Measurements from ENCODE around the gene AGPAT1. TPM values are rescaled to one million over a fixed set of nuclear protein-coding genes. Genes with fewer than 3 reads are reported as not detected.

Gene AGPAT1
- total RNA-seq, 1 experiment from 2014 or later = 22.8 TPM

DNA sequence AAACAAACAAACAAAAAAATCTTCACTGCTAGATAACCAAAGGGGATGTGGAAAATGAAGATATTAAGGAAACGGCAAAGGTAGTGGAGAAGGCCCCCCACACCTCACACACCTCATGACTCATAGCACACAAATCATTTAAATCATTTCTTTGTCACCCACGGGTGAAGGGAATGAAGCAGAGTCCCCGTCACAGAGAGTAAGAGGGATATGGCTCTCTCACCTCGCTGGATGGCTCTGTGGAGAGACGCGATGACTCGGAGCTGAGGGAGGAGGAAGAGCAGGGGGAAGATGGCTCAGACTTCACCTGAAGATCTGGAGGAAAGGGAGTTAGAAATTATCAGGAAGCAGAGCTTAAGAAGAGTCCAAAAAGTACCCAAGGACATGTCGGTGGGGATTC lies 49.0 kb downstream of the AGPAT1 start:
- Histone ChIP-seq H3K27me3 (no peaks in the 10 kb centered on the region), H3K9me3 (no peaks in the 10 kb centered on the region), H3K36me3 (no peaks in the 10 kb centered on the region; the same call in 1 of the 2 replicates), H3K4me3 (no peak overlapping the region; the same call in 1 of the 2 replicates)
- no peak for DNase-seq

DNA sequence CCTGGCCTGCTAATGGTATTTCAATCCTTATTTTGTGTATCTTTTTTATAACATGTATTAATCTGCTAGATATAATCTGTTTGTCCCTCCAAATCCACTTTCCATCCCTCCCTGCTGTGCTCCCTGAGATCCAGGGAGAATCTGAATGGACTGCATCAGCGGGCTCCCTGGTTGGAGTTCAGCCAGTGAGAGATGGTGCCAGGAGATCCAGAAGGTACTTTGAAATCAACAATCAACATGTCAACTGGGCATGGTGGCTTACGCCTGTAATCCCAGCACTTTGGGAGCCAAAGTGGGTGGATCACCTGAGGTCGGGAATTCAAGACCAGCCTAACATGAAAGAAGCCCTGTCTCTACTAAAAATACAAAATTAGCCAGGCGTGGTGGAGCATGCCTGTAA lies 52.2 kb downstream of the AGPAT1 start:
- H3K36me3 ChIP-seq = no peaks in the 10 kb centered on the region; the same call in 1 of the 2 replicates
- H3K4me3 ChIP-seq = no peak overlapping the region
- no peaks in the 10 kb centered on the region for H3K27me3 ChIP-seq
- no peak for DNase-seq
- H3K9me3 ChIP-seq = no peaks in the 10 kb centered on the region

DNA sequence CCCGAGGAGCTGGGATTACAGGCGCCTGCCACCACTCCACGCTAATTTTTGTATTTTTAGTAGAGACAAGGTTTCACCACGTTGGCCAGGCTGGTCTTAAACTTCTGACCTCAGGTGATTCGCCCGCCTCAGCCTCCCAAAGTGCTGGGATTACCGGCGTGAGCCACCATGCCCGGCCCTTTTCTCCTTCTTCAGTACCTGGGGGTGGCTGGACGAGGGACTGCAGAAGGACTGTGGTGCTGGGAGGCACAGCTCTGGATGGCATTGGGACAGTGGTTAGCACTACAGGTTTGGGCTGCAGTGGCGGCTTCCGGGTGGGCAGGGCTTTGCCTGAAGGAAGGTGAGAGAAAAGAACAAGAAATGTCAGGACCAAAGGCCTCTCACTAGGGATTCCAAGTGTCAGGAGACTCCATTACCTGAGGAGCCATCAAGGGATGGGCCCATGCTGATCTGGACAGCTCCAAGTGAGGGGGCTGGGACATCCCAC lies 55.3 kb downstream of the AGPAT1 start:
- Histone ChIP-seq H3K36me3 (peaks cover 4% of the 10 kb centered on the region), H3K27me3 (no peaks in the 10 kb centered on the region)

DNA sequence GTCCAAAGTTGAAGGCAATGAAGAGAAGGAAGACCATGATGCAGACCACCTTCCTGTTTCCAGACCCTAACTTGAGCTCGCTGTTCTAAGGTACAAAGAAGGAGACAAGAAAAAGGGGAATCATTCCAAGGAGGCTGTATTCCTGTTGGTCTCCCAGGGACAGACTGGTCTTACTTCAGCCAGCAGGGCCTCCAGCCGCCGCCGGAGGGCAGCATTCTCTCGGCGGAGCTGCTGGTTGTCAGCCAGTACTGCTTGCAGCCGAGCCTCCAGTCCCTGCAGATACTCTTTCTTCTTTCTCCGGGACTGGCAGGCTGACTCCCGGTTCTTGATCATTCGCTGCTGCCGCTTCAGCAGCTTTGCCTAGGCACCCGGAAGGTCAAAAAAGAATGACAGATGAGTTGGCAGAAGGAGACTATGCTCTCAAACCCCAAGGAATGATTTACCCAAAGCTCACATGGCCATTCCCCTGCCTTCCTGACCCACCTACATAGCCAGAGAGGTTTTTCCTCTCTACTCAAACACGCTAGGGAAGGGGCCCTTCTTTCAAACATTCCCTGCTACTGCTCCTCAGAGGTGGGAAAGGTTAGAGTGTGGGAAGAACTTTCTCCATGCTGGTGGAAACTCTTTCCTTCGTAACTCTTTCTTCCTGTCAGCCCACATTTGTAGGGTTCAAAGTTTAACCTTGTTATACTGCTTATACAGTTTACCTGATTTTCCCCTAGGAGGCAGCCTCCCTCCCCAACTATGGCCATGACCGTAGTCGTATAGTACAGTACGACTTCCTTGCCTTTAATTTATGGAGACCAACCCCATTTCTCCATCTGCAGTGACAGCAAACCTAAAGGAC lies 56.9 kb downstream of the AGPAT1 start:
- DNase-seq = peak; percentile 76
- no peaks in the 10 kb centered on the region for H3K9me3 ChIP-seq
- H3K36me3 ChIP-seq = peaks cover 4% of the 10 kb centered on the region
- H3K4me3 ChIP-seq = no peak overlapping the region
- no peaks in the 10 kb centered on the region for H3K27me3 ChIP-seq

More for the DNA sequence above, 55.3 kb downstream of the AGPAT1 start:
- DNase-seq = no peak
- H3K9me3 ChIP-seq = no peaks in the 10 kb centered on the region
- H3K4me3 ChIP-seq = no peak overlapping the region

Other genes starting within 250 kb of the AGPAT1 start
- 0.13 and 0.20 TPM in 2 replicates for gene C2, start 248.4 kb downstream of the AGPAT1 start, total RNA-seq (2014; rRNA removed; shearing (Covaris generic); ENCODE audit: low replicate concordance)
- gene CFB, start 230.0 kb downstream of the AGPAT1 start, total RNA-seq (2014; rRNA removed; shearing (Covaris generic); ENCODE audit: low replicate concordance) = 2.2 and 6.9 TPM in 2 replicates
- gene NELFE, start 217.1 kb downstream of the AGPAT1 start, total RNA-seq (2014; rRNA removed; shearing (Covaris generic); ENCODE audit: low replicate concordance) = 111 and 131 TPM in 2 replicates
- 22.9 and 25.2 TPM in 2 replicates for gene SKIC2, start 216.9 kb downstream of the AGPAT1 start, total RNA-seq (2014; rRNA removed; shearing (Covaris generic); ENCODE audit: low replicate concordance)
- gene DXO, start 203.9 kb downstream of the AGPAT1 start, total RNA-seq (2014; rRNA removed; shearing (Covaris generic); ENCODE audit: low replicate concordance) = 9.8 and 13.7 TPM in 2 replicates
- gene C4A, start 194.0 kb downstream of the AGPAT1 start, total RNA-seq (2014; rRNA removed; shearing (Covaris generic); ENCODE audit: low replicate concordance) = 0.26 TPM in 1 of 2 replicates, not detected in the other
- 0.26 and 0.81 TPM in 2 replicates for gene C4B, start 161.3 kb downstream of the AGPAT1 start, total RNA-seq (2014; rRNA removed; shearing (Covaris generic); ENCODE audit: low replicate concordance)
- not detected in 2 replicates for gene CYP21A2, start 137.7 kb downstream of the AGPAT1 start, total RNA-seq (2014; rRNA removed; shearing (Covaris generic); ENCODE audit: low replicate concordance)
- gene TNXB, start 66.7 kb downstream of the AGPAT1 start, total RNA-seq (2014; rRNA removed; shearing (Covaris generic); ENCODE audit: low replicate concordance) = 0.44 and 3.6 TPM in 2 replicates
- 2.9 and 7.5 TPM in 2 replicates for gene ATF6B, start 47.8 kb downstream of the AGPAT1 start, total RNA-seq (2014; rRNA removed; shearing (Covaris generic); ENCODE audit: low replicate concordance)
- gene FKBPL, start 45.8 kb downstream of the AGPAT1 start, total RNA-seq (2014; rRNA removed; shearing (Covaris generic); ENCODE audit: low replicate concordance) = 4.0 and 13.0 TPM in 2 replicates
- not detected in 2 replicates for gene PRRT1, start 24.1 kb downstream of the AGPAT1 start, total RNA-seq (2014; rRNA removed; shearing (Covaris generic); ENCODE audit: low replicate concordance)
- gene PPT2, start 21.9 kb downstream of the AGPAT1 start, total RNA-seq (2014; rRNA removed; shearing (Covaris generic); ENCODE audit: low replicate concordance) = 2.9 and 5.9 TPM in 2 replicates
- gene EGFL8, start 11.5 kb downstream of the AGPAT1 start, total RNA-seq (2014; rRNA removed; shearing (Covaris generic); ENCODE audit: low replicate concordance) = 1.0 and 2.8 TPM in 2 replicates
- 28.7 and 38.3 TPM in 2 replicates for gene RNF5, start 2.3 kb upstream of the AGPAT1 start, total RNA-seq (2014; rRNA removed; shearing (Covaris generic); ENCODE audit: low replicate concordance)
- gene AGER, start 8.2 kb upstream of the AGPAT1 start, total RNA-seq (2014; rRNA removed; shearing (Covaris generic); ENCODE audit: low replicate concordance) = 1.4 TPM in 1 of 2 replicates, not detected in the other
- gene PBX2, start 14.1 kb upstream of the AGPAT1 start, total RNA-seq (2014; rRNA removed; shearing (Covaris generic); ENCODE audit: low replicate concordance) = 10.9 and 13.2 TPM in 2 replicates
- 0.10 and 0.20 TPM in 2 replicates for gene GPSM3, start 16.6 kb upstream of the AGPAT1 start, total RNA-seq (2014; rRNA removed; shearing (Covaris generic); ENCODE audit: low replicate concordance)
- gene NOTCH4, start 48.0 kb upstream of the AGPAT1 start, total RNA-seq (2014; rRNA removed; shearing (Covaris generic); ENCODE audit: low replicate concordance) = 0.25 TPM in 1 of 2 replicates, not detected in the other
- not detected in 2 replicates for gene TSBP1, start 195.8 kb upstream of the AGPAT1 start, total RNA-seq (2014; rRNA removed; shearing (Covaris generic); ENCODE audit: low replicate concordance)
- not detected in 2 replicates for gene BTNL2, start 231.1 kb upstream of the AGPAT1 start, total RNA-seq (2014; rRNA removed; shearing (Covaris generic); ENCODE audit: low replicate concordance)

Data from MG63 (cell line).